ENCODE data around the gene TMEM163. TPM values are rescaled to one million over a fixed set of nuclear protein-coding genes. Genes with fewer than 3 reads are reported as not detected.

Gene TMEM163
- total and polyA plus RNA-seq, 8 donors, result 14.8 to 30.5 (median 20.5) TPM

- ATAC-seq (peak; percentile 50 to 81 (median 60)), FAIRE-seq (no peak), DNase-seq (no peak)
- H3K36me3 ChIP-seq, result no peaks in the 10 kb centered on the region
- intact Hi-C loops (cut with DNase I), result no loop called here
- no peak for TF ChIP-seq CTCF (IDR thresholded peaks at IDR 0.05)
- H3K4me3 ChIP-seq, result no peak overlapping the region
- H3K4me1 ChIP-seq, result peaks cover 0 to 6% (median 5%) of the 10 kb centered on the region in 3 donors
- no peaks in the 10 kb centered on the region for H3K27me3 ChIP-seq
- WGBS, 2 donors, result 44 to 49% methylated on average over 5 of the region's 5 CpGs
- H3K27ac ChIP-seq, result peak overlapping the region in 2 of 4 donors; percentile 53 to 58
- H3K9me3 ChIP-seq, result no peaks in the 10 kb centered on the region
These were observed 70.2 kb downstream of the TMEM163 start for GRCh38 chr2:134648586-134648985.

- intact Hi-C loops (cut with DNase I), result no loop called here
These were observed 71.1 kb downstream of the TMEM163 start for GRCh38 chr2:134647607-134648256.

GRCh38 chr2:134642938-134643337 is 75.9 kb downstream of the TMEM163 start:
- H3K9me3 ChIP-seq, result no peaks in the 10 kb centered on the region
- WGBS, 2 donors, result 87 to 98% methylated on average over 1 of the region's 1 CpG
- H3K4me3 ChIP-seq, result no peak overlapping the region
- intact Hi-C loops (cut with DNase I), result no loop called here
- no peak for TF ChIP-seq CTCF (IDR thresholded peaks at IDR 0.05)
- H3K36me3 ChIP-seq, result no peaks in the 10 kb centered on the region
- FAIRE-seq, result no peak
- ATAC-seq, result no peak
- no peaks in the 10 kb centered on the region for H3K27me3 ChIP-seq
- no peak overlapping the region for H3K27ac ChIP-seq
- H3K4me1 ChIP-seq, result peaks cover 0 to 4% (median 0%) of the 10 kb centered on the region in 3 donors
- no peak for DNase-seq

More at GRCh38 chr2:134647607-134648256, 71.1 kb downstream of the TMEM163 start:
- Histone ChIP-seq H3K4me3 (no peak overlapping the region), H3K27ac (peak overlapping the region in 2 of 4 donors; percentile 53 to 58), H3K27me3 (no peaks in the 10 kb centered on the region), H3K9me3 (no peaks in the 10 kb centered on the region), H3K4me1 (peaks cover 0 to 6% (median 5%) of the 10 kb centered on the region in 3 donors), H3K36me3 (no peaks in the 10 kb centered on the region)
- no peak for TF ChIP-seq CTCF (IDR thresholded peaks at IDR 0.05)
- FAIRE-seq (no peak), ATAC-seq (peak; percentile 70 to 84 (median 76)), DNase-seq (peak in 1 of 6 donors; percentile 36)
- WGBS, 2 donors, result 72 to 75% methylated on average over 10 of the region's 10 CpGs

GRCh38 chr2:134640494-134640893 is 78.3 kb downstream of the TMEM163 start:
- no peak for TF ChIP-seq CTCF (IDR thresholded peaks at IDR 0.05)
- DNase-seq (no peak), ATAC-seq (no peak), FAIRE-seq (no peak)
- Histone ChIP-seq H3K27ac (no peak overlapping the region), H3K27me3 (no peaks in the 10 kb centered on the region), H3K36me3 (no peaks in the 10 kb centered on the region), H3K4me1 (peaks cover 0 to 4% (median 0%) of the 10 kb centered on the region in 3 donors), H3K4me3 (no peak overlapping the region), H3K9me3 (no peaks in the 10 kb centered on the region)
- whole genome bisulfite sequencing, 2 donors, result 82 to 91% methylated on average over 4 of the region's 4 CpGs
- intact Hi-C loops (cut with DNase I), result no loop called here

GRCh38 chr2:134639265-134639664 is 79.5 kb downstream of the TMEM163 start:
- Histone ChIP-seq H3K4me3 (no peak overlapping the region), H3K9me3 (no peaks in the 10 kb centered on the region), H3K27ac (no peak overlapping the region), H3K36me3 (no peaks in the 10 kb centered on the region), H3K4me1 (peaks cover 0 to 4% (median 0%) of the 10 kb centered on the region in 3 donors), H3K27me3 (no peaks in the 10 kb centered on the region)
- 84 to 91% methylated on average over 2 of the region's 2 CpGs for WGBS, 2 donors
- intact Hi-C loops (cut with DNase I), result no loop called here
- ATAC-seq, result no peak
- DNase-seq, result no peak
- TF ChIP-seq CTCF (IDR thresholded peaks at IDR 0.05), result no peak
- no peak for FAIRE-seq
